ENCODE measurements around the gene WAC. TPM values are rescaled to one million over a fixed set of nuclear protein-coding genes. Genes with fewer than 3 reads are reported as not detected.
A peak's percentile ranks its signal among the peaks of the same experiment; 100 is the strongest.

Gene WAC
- total RNA-seq, 3 donors from 2014 or later = 105 to 122 (median 116) TPM

GRCh38 chr10:28542728-28543127 lies 9.8 kb downstream of the WAC start:
- H3K9me3 Mint-ChIP-seq = no peaks in the 10 kb centered on the region
- peaks cover 35% of the 10 kb centered on the region for H3K36me3 Mint-ChIP-seq (ENCODE audit: insufficient read depth)
- ATAC-seq = no peak
- H3K27me3 Mint-ChIP-seq (ENCODE audit: low read depth) = no peaks in the 10 kb centered on the region
- no peak overlapping the region for H3K4me3 Mint-ChIP-seq
- DNase-seq = no peak
- H3K4me1 Mint-ChIP-seq (ENCODE audit: low read depth) = peaks cover 74% of the 10 kb centered on the region

- H3K27me3 Mint-ChIP-seq (ENCODE audit: low read depth) = no peaks in the 10 kb centered on the region
- peaks cover 32% of the 10 kb centered on the region for H3K36me3 Mint-ChIP-seq (ENCODE audit: insufficient read depth)
- H3K4me1 Mint-ChIP-seq (ENCODE audit: low read depth) = peaks cover 77% of the 10 kb centered on the region
- H3K4me3 Mint-ChIP-seq = no peak overlapping the region
- no peaks in the 10 kb centered on the region for H3K9me3 Mint-ChIP-seq
- DNase-seq (no peak), ATAC-seq (no peak)
Observed at GRCh38 chr10:28544058-28544457, 11.1 kb downstream of the WAC start.

- no peak for DNase-seq
- H3K36me3 Mint-ChIP-seq (ENCODE audit: insufficient read depth) = peaks cover 37% of the 10 kb centered on the region
- H3K27me3 Mint-ChIP-seq (ENCODE audit: low read depth) = no peaks in the 10 kb centered on the region
- peak; percentile 31 to 38 for ATAC-seq
- H3K4me3 Mint-ChIP-seq = no peak overlapping the region
- H3K9me3 Mint-ChIP-seq = no peaks in the 10 kb centered on the region
- peaks cover 81% of the 10 kb centered on the region for H3K4me1 Mint-ChIP-seq (ENCODE audit: low read depth)
Observed at GRCh38 chr10:28545967-28546644, 13.2 kb downstream of the WAC start.

- Mint-ChIP-seq H3K27me3 (ENCODE audit: low read depth) (no peaks in the 10 kb centered on the region), H3K4me3 (no peak overlapping the region), H3K36me3 (ENCODE audit: insufficient read depth) (peaks cover 31% of the 10 kb centered on the region), H3K4me1 (ENCODE audit: low read depth) (peaks cover 86% of the 10 kb centered on the region), H3K9me3 (no peaks in the 10 kb centered on the region)
- no peak for DNase-seq
- ATAC-seq = peak in 1 of 2 donors; percentile 44
Observed at GRCh38 chr10:28548781-28549498, 16.0 kb downstream of the WAC start.

GRCh38 chr10:28551086-28551485 lies 18.2 kb downstream of the WAC start:
- no peak for ATAC-seq
- Mint-ChIP-seq H3K9me3 (no peaks in the 10 kb centered on the region), H3K27me3 (ENCODE audit: low read depth) (no peaks in the 10 kb centered on the region), H3K4me1 (ENCODE audit: low read depth) (peaks cover 87% of the 10 kb centered on the region), H3K36me3 (ENCODE audit: insufficient read depth) (peaks cover 44% of the 10 kb centered on the region), H3K4me3 (no peak overlapping the region)
- DNase-seq = no peak

- no peak overlapping the region for H3K4me3 Mint-ChIP-seq
- no peak for DNase-seq
- H3K4me1 Mint-ChIP-seq (ENCODE audit: low read depth) = peaks cover 91% of the 10 kb centered on the region
- H3K27me3 Mint-ChIP-seq (ENCODE audit: low read depth) = no peaks in the 10 kb centered on the region
- peaks cover 49% of the 10 kb centered on the region for H3K36me3 Mint-ChIP-seq (ENCODE audit: insufficient read depth)
- no peak for ATAC-seq
- H3K9me3 Mint-ChIP-seq = no peaks in the 10 kb centered on the region
Observed at GRCh38 chr10:28552775-28553174, 19.9 kb downstream of the WAC start.

GRCh38 chr10:28554009-28554408 lies 21.1 kb downstream of the WAC start:
- H3K36me3 Mint-ChIP-seq (ENCODE audit: insufficient read depth) = peaks cover 52% of the 10 kb centered on the region
- no peaks in the 10 kb centered on the region for H3K9me3 Mint-ChIP-seq
- DNase-seq = no peak
- no peak for ATAC-seq
- peaks cover 90% of the 10 kb centered on the region for H3K4me1 Mint-ChIP-seq (ENCODE audit: low read depth)
- H3K27me3 Mint-ChIP-seq (ENCODE audit: low read depth) = no peaks in the 10 kb centered on the region
- no peak overlapping the region for H3K4me3 Mint-ChIP-seq

GRCh38 chr10:28554952-28555351 lies 22.0 kb downstream of the WAC start:
- Mint-ChIP-seq H3K4me1 (ENCODE audit: low read depth) (peaks cover 89% of the 10 kb centered on the region), H3K9me3 (no peaks in the 10 kb centered on the region), H3K36me3 (ENCODE audit: insufficient read depth) (peaks cover 50% of the 10 kb centered on the region), H3K27me3 (ENCODE audit: low read depth) (no peaks in the 10 kb centered on the region), H3K4me3 (no peak overlapping the region)
- ATAC-seq (no peak), DNase-seq (no peak)

- Mint-ChIP-seq H3K36me3 (ENCODE audit: insufficient read depth) (peaks cover 49% of the 10 kb centered on the region), H3K27me3 (ENCODE audit: low read depth) (no peaks in the 10 kb centered on the region), H3K9me3 (no peaks in the 10 kb centered on the region), H3K4me3 (no peak overlapping the region), H3K4me1 (ENCODE audit: low read depth) (peaks cover 88% of the 10 kb centered on the region)
- ATAC-seq (no peak), DNase-seq (no peak)
Observed at GRCh38 chr10:28555358-28555757, 22.4 kb downstream of the WAC start.

GRCh38 chr10:28556142-28556541 lies 23.2 kb downstream of the WAC start:
- H3K9me3 Mint-ChIP-seq = no peaks in the 10 kb centered on the region
- peaks cover 88% of the 10 kb centered on the region for H3K4me1 Mint-ChIP-seq (ENCODE audit: low read depth)
- H3K27me3 Mint-ChIP-seq (ENCODE audit: low read depth) = no peaks in the 10 kb centered on the region
- no peak overlapping the region for H3K4me3 Mint-ChIP-seq
- DNase-seq (no peak), ATAC-seq (no peak)
- peaks cover 55% of the 10 kb centered on the region for H3K36me3 Mint-ChIP-seq (ENCODE audit: insufficient read depth)

GRCh38 chr10:28558186-28558585 lies 25.3 kb downstream of the WAC start:
- H3K4me3 Mint-ChIP-seq = no peak overlapping the region
- peaks cover 52% of the 10 kb centered on the region for H3K36me3 Mint-ChIP-seq (ENCODE audit: insufficient read depth)
- H3K27me3 Mint-ChIP-seq (ENCODE audit: low read depth) = no peaks in the 10 kb centered on the region
- ATAC-seq (no peak), DNase-seq (no peak)
- H3K4me1 Mint-ChIP-seq (ENCODE audit: low read depth) = peaks cover 82% of the 10 kb centered on the region
- H3K9me3 Mint-ChIP-seq = no peaks in the 10 kb centered on the region

- no peak overlapping the region for H3K4me3 Mint-ChIP-seq
- no peaks in the 10 kb centered on the region for H3K27me3 Mint-ChIP-seq (ENCODE audit: low read depth)
- DNase-seq (no peak), ATAC-seq (no peak)
- H3K4me1 Mint-ChIP-seq (ENCODE audit: low read depth) = peaks cover 82% of the 10 kb centered on the region
- H3K36me3 Mint-ChIP-seq (ENCODE audit: insufficient read depth) = peaks cover 55% of the 10 kb centered on the region
- H3K9me3 Mint-ChIP-seq = no peaks in the 10 kb centered on the region
Observed at GRCh38 chr10:28558923-28559508, 26.1 kb downstream of the WAC start.

- H3K36me3 Mint-ChIP-seq (ENCODE audit: insufficient read depth) = peaks cover 54% of the 10 kb centered on the region
- no peak overlapping the region for H3K4me3 Mint-ChIP-seq
- no peaks in the 10 kb centered on the region for H3K9me3 Mint-ChIP-seq
- H3K27me3 Mint-ChIP-seq (ENCODE audit: low read depth) = no peaks in the 10 kb centered on the region
- H3K4me1 Mint-ChIP-seq (ENCODE audit: low read depth) = peaks cover 82% of the 10 kb centered on the region
- DNase-seq (no peak), ATAC-seq (no peak)
Observed at GRCh38 chr10:28559618-28560017, 26.7 kb downstream of the WAC start.

GRCh38 chr10:28560617-28561016 lies 27.7 kb downstream of the WAC start:
- Mint-ChIP-seq H3K9me3 (no peaks in the 10 kb centered on the region), H3K4me1 (ENCODE audit: low read depth) (peaks cover 80% of the 10 kb centered on the region), H3K4me3 (no peak overlapping the region), H3K27me3 (ENCODE audit: low read depth) (no peaks in the 10 kb centered on the region), H3K36me3 (ENCODE audit: insufficient read depth) (peaks cover 47% of the 10 kb centered on the region)
- peak in 1 of 2 donors; percentile 24 for ATAC-seq
- DNase-seq = no peak

GRCh38 chr10:28561531-28561930 lies 28.6 kb downstream of the WAC start:
- Mint-ChIP-seq H3K9me3 (no peaks in the 10 kb centered on the region), H3K27me3 (ENCODE audit: low read depth) (no peaks in the 10 kb centered on the region), H3K4me1 (ENCODE audit: low read depth) (peaks cover 85% of the 10 kb centered on the region), H3K36me3 (ENCODE audit: insufficient read depth) (peaks cover 46% of the 10 kb centered on the region), H3K4me3 (no peak overlapping the region)
- DNase-seq = no peak
- ATAC-seq = no peak
